Calu3 (cell line): Measurements from ENCODE around the gene PDLIM1. TPM values are rescaled to one million over a fixed set of nuclear protein-coding genes. Genes with fewer than 3 reads are reported as not detected.
A peak's percentile ranks its signal among the peaks of the same experiment; 100 is the strongest.

Experiments used
- BruUV-seq: library from RNA; stranded (reverse); fragments of 400-500 nt; replicated peaks from 2 replicates; lab custom pipeline; 2021; lab: Mats Ljungman, UMichigan
- CTCF ChIA-PET: fragments of 300-600 bp; sonication (Branson Sonifier 250); formaldehyde crosslinking; loops from one replicate; lab custom pipeline; 2022; ENCODE audit warnings: antibody characterized with exemption; lab: Charles Lee
- DNase-seq: peaks from one replicate; pipeline ENCODE4 v3.0.0; 2022
- H3K27ac Mint-ChIP-seq: one replicate; pipeline ENCODE4 v1.8.0; 2022; ENCODE audit warnings: mixed read lengths; ENCODE audit not compliant: unreplicated experiment
- H3K27me3 Mint-ChIP-seq: one replicate; pipeline ENCODE4 v1.8.0; 2022; ENCODE audit warnings: mixed read lengths; ENCODE audit not compliant: unreplicated experiment
- H3K36me3 Mint-ChIP-seq: one replicate; pipeline ENCODE4 v1.8.0; 2022; ENCODE audit warnings: mild to moderate bottlenecking, moderate library complexity, mixed read lengths; ENCODE audit not compliant: insufficient read depth, unreplicated experiment
- H3K4me1 Mint-ChIP-seq: one replicate; pipeline ENCODE4 v1.8.0; 2022; ENCODE audit warnings: mild to moderate bottlenecking, low read depth, mixed read lengths; ENCODE audit not compliant: unreplicated experiment
- H3K4me3 Mint-ChIP-seq: one replicate; pipeline ENCODE4 v1.8.0; 2022; ENCODE audit warnings: mild to moderate bottlenecking, low read depth, moderate library complexity, mixed read lengths; ENCODE audit not compliant: unreplicated experiment
- H3K9me3 Mint-ChIP-seq: one replicate; pipeline ENCODE4 v1.8.0; 2022; ENCODE audit warnings: low read depth, mixed read lengths; ENCODE audit not compliant: unreplicated experiment
- intact Hi-C: fragments of 100-400 bp; cut with micrococcal nuclease; formaldehyde crosslinking; loops from one replicate; pipeline ENCODE4 v1.10.0; 2022; ENCODE audit not compliant: unreplicated experiment
- total RNA-seq: library from RNA; stranded (reverse); gene quantifications from 2 replicates; pipeline ENCODE4 v1.2.3, GENCODE V29; 2022
- TF ChIP-seq, protein P1 (sequence below): fragments of 200-600 bp; IDR thresholded peaks from one replicate; pipeline ENCODE4 v1.8.0; 2022; ENCODE audit warnings: antibody characterized with exemption; ENCODE audit not compliant: unreplicated experiment

The PDLIM1 gene
- total RNA-seq, 1 experiment from 2014 or later, result 49.7 TPM

GRCh38 chr10:95245425-95246055 is 45.3 kb downstream of the PDLIM1 start:
- TF ChIP-seq, protein P1, sequence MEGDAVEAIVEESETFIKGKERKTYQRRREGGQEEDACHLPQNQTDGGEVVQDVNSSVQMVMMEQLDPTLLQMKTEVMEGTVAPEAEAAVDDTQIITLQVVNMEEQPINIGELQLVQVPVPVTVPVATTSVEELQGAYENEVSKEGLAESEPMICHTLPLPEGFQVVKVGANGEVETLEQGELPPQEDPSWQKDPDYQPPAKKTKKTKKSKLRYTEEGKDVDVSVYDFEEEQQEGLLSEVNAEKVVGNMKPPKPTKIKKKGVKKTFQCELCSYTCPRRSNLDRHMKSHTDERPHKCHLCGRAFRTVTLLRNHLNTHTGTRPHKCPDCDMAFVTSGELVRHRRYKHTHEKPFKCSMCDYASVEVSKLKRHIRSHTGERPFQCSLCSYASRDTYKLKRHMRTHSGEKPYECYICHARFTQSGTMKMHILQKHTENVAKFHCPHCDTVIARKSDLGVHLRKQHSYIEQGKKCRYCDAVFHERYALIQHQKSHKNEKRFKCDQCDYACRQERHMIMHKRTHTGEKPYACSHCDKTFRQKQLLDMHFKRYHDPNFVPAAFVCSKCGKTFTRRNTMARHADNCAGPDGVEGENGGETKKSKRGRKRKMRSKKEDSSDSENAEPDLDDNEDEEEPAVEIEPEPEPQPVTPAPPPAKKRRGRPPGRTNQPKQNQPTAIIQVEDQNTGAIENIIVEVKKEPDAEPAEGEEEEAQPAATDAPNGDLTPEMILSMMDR, result no peak
- CTCF ChIA-PET, result interaction anchor here (1.7 to 2.9 kb wide), 2 partner anchors 19 to 119 kb away, joined by 8 to 38 read pairs; no protein-coding TSS in a partner anchor
- no peaks in the 10 kb centered on the region for H3K27me3 Mint-ChIP-seq
- no peak overlapping the region for H3K4me3 Mint-ChIP-seq
- peaks cover 3% of the 10 kb centered on the region for H3K36me3 Mint-ChIP-seq
- peaks cover 35% of the 10 kb centered on the region for H3K4me1 Mint-ChIP-seq
- intact Hi-C loops, result loop anchor here (1.0 to 10.0 kb wide), 5 partner anchors 62 to 618 kb away; no protein-coding TSS in a partner anchor
- no TSS peak for BruUV-seq
- no peak overlapping the region for H3K27ac Mint-ChIP-seq
- no peak for DNase-seq
- H3K9me3 Mint-ChIP-seq, result no peaks in the 10 kb centered on the region

- peaks cover 3% of the 10 kb centered on the region for H3K36me3 Mint-ChIP-seq
- no peaks in the 10 kb centered on the region for H3K27me3 Mint-ChIP-seq
- H3K4me1 Mint-ChIP-seq, result peaks cover 27% of the 10 kb centered on the region
- H3K4me3 Mint-ChIP-seq, result no peak overlapping the region
- CTCF ChIA-PET, result interaction anchor here (0.6 to 1.5 kb wide), 2 partner anchors 118 to 282 kb away, joined by 3 to 4 read pairs; no protein-coding TSS in a partner anchor
- DNase-seq, result no peak
- H3K9me3 Mint-ChIP-seq, result no peaks in the 10 kb centered on the region
- BruUV-seq, result no TSS peak
- H3K27ac Mint-ChIP-seq, result no peak overlapping the region
- intact Hi-C loops, result loop anchor here (10.0 kb wide), 1 partner anchor 109 kb away; no protein-coding TSS in a partner anchor
- TF ChIP-seq, protein P1, result no peak
Observed at GRCh38 chr10:95244152-95244551, 46.7 kb downstream of the PDLIM1 start.

DNA sequence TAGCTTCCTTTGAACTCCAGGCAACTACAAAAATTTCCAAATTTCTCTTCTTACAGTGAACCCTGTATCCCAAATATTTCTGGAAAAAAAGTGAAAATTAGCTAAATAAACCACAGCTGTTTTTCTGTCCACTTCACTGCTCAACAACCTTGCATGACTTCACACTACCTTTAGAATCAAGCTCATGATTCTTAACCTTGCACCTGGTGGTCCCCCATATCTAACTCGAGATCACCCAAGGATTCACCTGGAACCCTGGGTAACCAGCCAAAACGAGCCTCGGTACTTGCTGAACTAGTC is 47.5 kb downstream of the PDLIM1 start:
- no peak overlapping the region for H3K4me3 Mint-ChIP-seq
- no peak overlapping the region for H3K27ac Mint-ChIP-seq
- H3K9me3 Mint-ChIP-seq, result no peaks in the 10 kb centered on the region
- peaks cover 3% of the 10 kb centered on the region for H3K36me3 Mint-ChIP-seq
- intact Hi-C loops, result loop anchor here (10.0 kb wide), 1 partner anchor 108 kb away; no protein-coding TSS in a partner anchor
- no peak for DNase-seq
- BruUV-seq, result no TSS peak
- CTCF ChIA-PET, result interaction anchor here (0.7 to 1.5 kb wide), 4 partner anchors 41 to 119 kb away, joined by 3 to 8 read pairs (median 4); no protein-coding TSS in a partner anchor
- no peaks in the 10 kb centered on the region for H3K27me3 Mint-ChIP-seq
- H3K4me1 Mint-ChIP-seq, result peaks cover 18% of the 10 kb centered on the region
- TF ChIP-seq, protein P1, result no peak

DNA sequence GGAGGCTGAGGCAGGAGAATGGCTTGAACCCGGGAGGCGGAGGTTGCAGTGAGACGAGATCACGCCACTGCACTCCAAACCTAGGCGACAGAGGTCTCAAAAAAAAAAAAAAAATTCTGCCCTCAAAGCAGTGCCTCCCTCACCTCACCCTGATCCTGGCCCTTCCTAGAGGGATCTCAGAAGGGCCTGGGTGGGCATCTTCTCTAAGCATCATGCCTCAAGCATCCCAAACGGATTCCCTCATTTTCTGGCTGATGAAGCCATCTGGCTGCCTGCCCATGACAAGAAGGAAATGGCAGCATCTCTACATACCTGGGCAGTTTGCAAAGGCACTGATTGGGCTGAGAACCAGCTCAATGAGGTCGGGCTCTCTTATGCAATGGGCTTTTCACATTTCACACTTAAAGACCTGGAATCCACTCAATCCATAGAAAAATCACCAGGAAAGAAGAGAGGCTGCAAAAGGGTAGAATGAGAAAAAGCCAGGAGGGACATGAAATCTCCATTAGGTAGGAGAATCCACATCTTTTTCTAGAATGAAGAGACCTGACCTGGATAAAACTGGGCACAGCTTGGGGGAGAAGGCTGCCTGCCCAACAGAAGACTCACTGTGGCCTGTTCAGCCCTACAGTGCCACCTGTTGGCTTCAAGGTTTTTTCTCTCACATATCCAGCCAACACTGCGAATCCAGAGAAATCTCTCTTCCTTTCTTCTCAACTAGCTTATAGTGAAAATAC is 48.1 kb downstream of the PDLIM1 start:
- TF ChIP-seq, protein P1, result peak; percentile 50
- H3K4me3 Mint-ChIP-seq, result no peak overlapping the region
- peaks cover 13% of the 10 kb centered on the region for H3K4me1 Mint-ChIP-seq
- peaks cover 3% of the 10 kb centered on the region for H3K36me3 Mint-ChIP-seq
- no peak overlapping the region for H3K27ac Mint-ChIP-seq
- peak; percentile 42 for DNase-seq
- intact Hi-C loops, result loop anchor here (10.0 kb wide), 1 partner anchor 108 kb away; no protein-coding TSS in a partner anchor
- no TSS peak for BruUV-seq
- H3K27me3 Mint-ChIP-seq, result no peaks in the 10 kb centered on the region
- CTCF ChIA-PET, result interaction anchor here (0.7 to 1.5 kb wide), 4 partner anchors 41 to 119 kb away, joined by 3 to 8 read pairs (median 4); no protein-coding TSS in a partner anchor
- no peaks in the 10 kb centered on the region for H3K9me3 Mint-ChIP-seq
